Keratinocyte (primary cell): ENCODE results near the gene AJAP1. TPM values are rescaled to one million over a fixed set of nuclear protein-coding genes. Genes with fewer than 3 reads are reported as not detected.

ENCODE experiments used
- DNase-seq: peaks from one replicate; pipeline ENCODE4 v3.0.0-alpha.2; 2011; ENCODE audit warnings: low read depth, missing footprints, low spot score
- FAIRE-seq: peaks from 2 replicates; lab custom pipeline; 2011; peaks lifted over from hg19 to GRCh38; lab: Jason Lieb, UNC
- H2AFZ ChIP-seq: 2 replicates; pipeline ENCODE4 v1.6.0; 2012; ENCODE audit warnings: low read length, control low read depth, inconsistent platforms; ENCODE audit not compliant: control insufficient read depth
- H3K27ac ChIP-seq: 2 replicates; pipeline ENCODE4 v1.5.1; 2011; ENCODE audit warnings: low read length; ENCODE audit not compliant: control insufficient read depth, insufficient read depth
- H3K27me3 ChIP-seq: 3 replicates; pipeline ENCODE4 v1.6.0; 2011; ENCODE audit warnings: low read length; ENCODE audit not compliant: control insufficient read depth, insufficient read depth; ENCODE audit errors: extremely low read depth
- H3K36me3 ChIP-seq, 2 experiments: 2 replicates in 1 of 2; 3 replicates in 1 of 2; pipeline ENCODE4 v1.5.1; 2011; ENCODE audit warnings: low read length in 2 of 2, mild to moderate bottlenecking in 1 of 2; ENCODE audit not compliant: control insufficient read depth in 2 of 2, insufficient read depth in 2 of 2; ENCODE audit errors: extremely low read depth in 1 of 2
- H3K4me1 ChIP-seq: 3 replicates; pipeline ENCODE4 v1.5.1; 2011; ENCODE audit warnings: low read length; ENCODE audit not compliant: control insufficient read depth, insufficient read depth; ENCODE audit errors: extremely low read depth
- H3K4me2 ChIP-seq: 3 replicates; pipeline ENCODE4 v1.6.0; 2011; ENCODE audit warnings: low read depth, low read length; ENCODE audit not compliant: control insufficient read depth, insufficient read depth; ENCODE audit errors: extremely low read depth
- H3K4me3 ChIP-seq, 3 experiments: fragments of 200-600 bp in 1 of 3; sonication (generic) in 1 of 3; 2 replicates in 2 of 3; 3 replicates in 1 of 3; pipeline ENCODE4 v1.5.1; 2011 to 2016; ENCODE audit warnings: low read length in 3 of 3, mild to moderate bottlenecking in 3 of 3, control low read depth in 2 of 3, inconsistent platforms in 1 of 3, low read depth in 1 of 3, mixed read lengths in 1 of 3, mixed run types in 1 of 3, moderate library complexity in 1 of 3; ENCODE audit not compliant: control insufficient read depth in 2 of 3, insufficient read depth in 2 of 3; ENCODE audit errors: extremely low read depth in 1 of 3
- H3K79me2 ChIP-seq: 2 replicates; pipeline ENCODE4 v1.6.0; 2012; ENCODE audit warnings: low read length; ENCODE audit not compliant: control insufficient read depth, insufficient read depth
- H3K9ac ChIP-seq: 3 replicates; pipeline ENCODE4 v1.6.0; 2011; ENCODE audit warnings: low read length; ENCODE audit not compliant: control insufficient read depth, insufficient read depth; ENCODE audit errors: extremely low read depth
- H3K9me1 ChIP-seq: 3 replicates; pipeline ENCODE4 v1.6.0; 2011; ENCODE audit warnings: low read length; ENCODE audit not compliant: control insufficient read depth, insufficient read depth; ENCODE audit errors: extremely low read depth
- H3K9me3 ChIP-seq: 2 replicates; pipeline ENCODE4 v1.5.1; 2012; ENCODE audit warnings: low read depth, low read length; ENCODE audit not compliant: control insufficient read depth
- H4K20me1 ChIP-seq: 3 replicates; pipeline ENCODE4 v1.6.0; 2011; ENCODE audit warnings: low read length; ENCODE audit not compliant: control insufficient read depth, insufficient read depth; ENCODE audit errors: extremely low read depth
- CTCF ChIP-seq, 3 experiments: IDR thresholded peaks in 1 of 3; conservative IDR thresholded peaks in 1 of 3; optimal IDR thresholded peaks in 1 of 3; 2 replicates in 2 of 3; 3 replicates in 1 of 3; pipeline versions ENCODE3 to v1.5.1; 2011; ENCODE audit warnings: low read length in 3 of 3, mild to moderate bottlenecking in 3 of 3, moderate library complexity in 2 of 3, control low read depth in 1 of 3, inconsistent platforms in 1 of 3; ENCODE audit not compliant: insufficient read depth in 2 of 3; ENCODE audit errors: extremely low read depth in 1 of 3
- EZH2 ChIP-seq: IDR thresholded peaks from one replicate; pipeline ENCODE4 v1.6.1; 2012; ENCODE audit warnings: inconsistent platforms, mild to moderate bottlenecking, low read length, moderate library complexity
- dilution Hi-C: fragments of 300-500 bp; cut with MboI; formaldehyde crosslinking; loops from one replicate; pipeline ENCODE4 v1.7.0; 2020; ENCODE audit warnings: low sequenced_read_pairs; ENCODE audit not compliant: extremely low pct_ligation_motif_present
- polyA plus RNA-seq, 5 experiments: library from polyadenylated mRNA; depleted of rRNA in 3 of 5; stranded (reverse) in 3 of 5; stranded (forward) in 1 of 5; unstranded in 1 of 5; fragments of >200 nt; gene quantifications; 1 replicate in 1 of 5; 2 replicates in 3 of 5; 3 replicates in 1 of 5; pipeline versions ENCODE4 v1.2.1 to v1.2.3, GENCODE V29; 2011 to 2012; ENCODE audit warnings: missing spikeins in 2 of 5, low read depth in 1 of 5, low replicate concordance in 1 of 5

Gene AJAP1
- polyA plus RNA-seq, 1 donor (not counting 4 experiments of a cell fraction or from before 2014, with no cell fraction given), result 2.2 TPM

DNA sequence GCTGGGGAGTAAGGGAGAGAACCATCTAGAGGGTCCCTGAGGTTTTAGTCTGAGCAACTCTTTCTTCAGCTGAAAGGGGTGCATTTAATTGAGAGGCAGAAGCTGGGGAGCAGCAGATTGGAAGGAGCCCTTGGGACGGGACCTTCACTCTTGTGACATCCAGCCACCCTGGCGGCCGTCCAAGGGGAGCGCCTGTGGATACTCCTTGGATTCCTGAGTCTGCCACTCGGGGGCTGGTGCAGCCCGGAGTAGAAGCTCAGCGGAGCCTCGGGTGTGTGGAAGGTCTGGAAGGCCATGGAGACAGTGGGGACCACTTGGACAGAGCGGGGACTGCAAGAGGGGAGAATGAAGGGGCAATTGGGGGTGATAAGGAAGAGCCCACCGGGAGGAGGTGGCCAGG lies 68.7 kb downstream of the AJAP1 start:
- Histone ChIP-seq H3K4me1 (no peaks in the 10 kb centered on the region), H3K9me1 (no peaks in the 10 kb centered on the region), H3K4me3 (no peak overlapping the region), H3K27me3 (no peaks in the 10 kb centered on the region), H3K36me3 (peaks cover 0 to 7% of the 10 kb centered on the region in 2 experiments), H4K20me1 (no peaks in the 10 kb centered on the region), H3K4me2 (no peak overlapping the region), H3K27ac (no peak overlapping the region), H3K9ac (no peak overlapping the region), H2AFZ (no peak overlapping the region), H3K9me3 (no peaks in the 10 kb centered on the region), H3K79me2 (no peaks in the 10 kb centered on the region)
- DNase-seq (no peak), FAIRE-seq (no peak)
- dilution Hi-C loops, result no loop called here
- TF ChIP-seq CTCF (optimal IDR thresholded peaks at IDR 0.05 in 1 of 3, IDR thresholded peaks at IDR 0.05 in 1 of 3, conservative IDR thresholded peaks at IDR 0.05 in 1 of 3; ENCODE audit: extremely low read depth in 1 of 3, insufficient read depth in 2 of 3, low read length in 3 of 3) (no peak), EZH2 (no peak)

- Histone ChIP-seq H3K4me2 (no peak overlapping the region), H3K79me2 (no peaks in the 10 kb centered on the region), H3K4me1 (no peaks in the 10 kb centered on the region), H3K36me3 (peaks cover 0 to 9% of the 10 kb centered on the region in 2 experiments), H4K20me1 (no peaks in the 10 kb centered on the region), H3K9me3 (no peaks in the 10 kb centered on the region), H2AFZ (no peak overlapping the region), H3K9me1 (no peaks in the 10 kb centered on the region), H3K27ac (no peak overlapping the region), H3K27me3 (no peaks in the 10 kb centered on the region), H3K9ac (no peak overlapping the region), H3K4me3 (no peak overlapping the region)
- no peak for FAIRE-seq
- no peak for DNase-seq
- TF ChIP-seq EZH2 (no peak), CTCF (optimal IDR thresholded peaks at IDR 0.05 in 1 of 3, IDR thresholded peaks at IDR 0.05 in 1 of 3, conservative IDR thresholded peaks at IDR 0.05 in 1 of 3; ENCODE audit: extremely low read depth in 1 of 3, insufficient read depth in 2 of 3, low read length in 3 of 3) (no peak)
- dilution Hi-C loops, result no loop called here
Measured at GRCh38 chr1:4724001-4724400, 69.6 kb downstream of the AJAP1 start.
